ENCODE results near the gene HLF.

DNA sequence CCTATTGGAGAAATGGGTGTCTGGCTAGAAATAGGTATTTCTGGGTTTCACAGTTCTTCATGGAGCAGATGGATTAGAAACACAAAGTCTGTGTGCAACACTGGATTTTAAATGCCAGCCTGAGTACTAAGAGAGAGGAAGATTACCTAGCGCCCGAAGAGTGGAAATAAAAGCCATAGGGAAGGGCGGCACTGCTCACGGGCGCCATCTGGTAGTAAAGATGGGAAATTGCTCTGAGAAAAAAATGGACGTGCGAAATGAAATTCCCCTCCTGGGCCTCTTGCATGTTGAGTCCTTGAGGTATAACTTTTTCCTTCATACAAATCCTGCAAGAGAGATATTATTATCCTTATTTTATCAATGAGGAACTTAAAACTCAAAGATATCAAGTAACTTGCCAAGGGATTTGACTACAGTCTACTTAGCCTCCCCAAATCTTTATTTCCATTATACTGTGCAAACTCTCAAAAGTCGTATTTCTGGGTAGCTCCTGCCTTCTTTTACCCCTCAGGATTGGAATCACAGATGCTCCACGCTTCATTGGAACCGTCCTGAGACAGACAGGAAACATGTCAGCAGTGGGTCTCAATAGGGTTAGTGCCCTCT lies 84.1 kb downstream of the HLF start:
- TF ChIP-seq TCF7L2 (IDR thresholded peaks at IDR 0.05; ENCODE audit: low read depth, low read length) (no peak), POLR2AphosphoS5 (IDR thresholded peaks at IDR 0.05; ENCODE audit: low read depth, low read length) (no peak)

Measured in Panc1 (cell line).